ENCODE results near the gene KRR1. TPM values are rescaled to one million over a fixed set of nuclear protein-coding genes. Genes with fewer than 3 reads are reported as not detected.

Gene KRR1
- polyA plus RNA-seq = 10 to 100 TPM; 22.1 to 67.2 (median 51.8) TPM

DNA sequence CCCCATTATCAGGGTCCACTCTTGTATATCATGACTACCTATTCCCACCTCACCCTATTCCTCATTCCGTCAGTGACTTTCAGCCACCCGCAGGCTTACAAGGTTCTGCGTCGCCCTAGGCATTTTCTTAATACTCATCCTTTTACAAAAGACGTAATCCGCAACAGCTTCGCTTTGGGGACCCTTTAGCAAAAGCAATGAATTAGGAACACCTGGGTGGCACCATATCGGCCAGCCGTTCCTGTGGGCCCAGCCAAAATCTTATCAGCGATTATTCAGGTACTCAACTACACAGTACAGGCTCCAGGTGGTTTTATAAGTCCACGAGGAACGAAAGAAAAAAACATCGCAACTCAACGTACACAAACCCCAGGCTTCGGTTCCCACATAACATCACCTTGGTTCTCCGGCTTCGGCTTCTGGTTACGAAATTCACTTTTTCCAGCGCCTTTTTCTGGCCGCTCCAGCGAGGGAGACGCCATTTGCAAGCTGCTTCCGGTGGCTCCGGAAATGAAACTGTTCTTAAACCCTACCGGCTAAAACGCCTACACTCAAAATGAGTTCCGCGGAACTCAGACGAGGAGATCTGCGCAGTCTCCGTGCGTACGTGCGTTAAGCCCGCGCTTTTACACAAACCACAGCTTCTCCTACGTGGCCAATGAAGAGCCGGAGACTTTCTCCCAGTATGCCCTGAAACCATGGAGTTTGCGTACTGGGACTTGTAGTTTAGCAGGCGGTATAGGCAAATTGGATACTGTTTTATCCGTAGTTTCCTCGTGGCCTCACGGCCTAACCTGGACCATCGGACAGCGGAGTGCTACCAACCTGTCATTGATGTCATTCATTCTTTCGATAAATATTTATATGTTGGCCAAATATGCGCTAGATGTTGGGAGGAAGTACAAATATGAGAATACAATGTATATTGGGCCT, at the start of gene KRR1:
TSS of gene KRR1 (minus strand) at position 494 of the 933 bp plus-strand sequence. CDS start at position 482, 12 bp downstream.
- H3K27me3 Mint-ChIP-seq (ENCODE audit: low read depth in 3 of 3) = peaks cover 2 to 7% (median 5%) of the 10 kb centered on the region in 3 donors
- H3K36me3 Mint-ChIP-seq = peaks cover 0 to 4% (median 0%) of the 10 kb centered on the region in 3 donors
- DNase-seq = peak; percentile 86 to 90 (median 88)
- H3K4me3 Mint-ChIP-seq = peak within 1 kb of the TSS; percentile 97 to 100 (median 98)
- no peaks in the 10 kb centered on the region for H3K9me3 Mint-ChIP-seq
- peak within 1 kb of the TSS; percentile 96 to 99 (median 98) for H3K27ac Mint-ChIP-seq
- peaks cover 25 to 47% of the 10 kb centered on the region in 2 donors for H3K4me1 Mint-ChIP-seq

DNA sequence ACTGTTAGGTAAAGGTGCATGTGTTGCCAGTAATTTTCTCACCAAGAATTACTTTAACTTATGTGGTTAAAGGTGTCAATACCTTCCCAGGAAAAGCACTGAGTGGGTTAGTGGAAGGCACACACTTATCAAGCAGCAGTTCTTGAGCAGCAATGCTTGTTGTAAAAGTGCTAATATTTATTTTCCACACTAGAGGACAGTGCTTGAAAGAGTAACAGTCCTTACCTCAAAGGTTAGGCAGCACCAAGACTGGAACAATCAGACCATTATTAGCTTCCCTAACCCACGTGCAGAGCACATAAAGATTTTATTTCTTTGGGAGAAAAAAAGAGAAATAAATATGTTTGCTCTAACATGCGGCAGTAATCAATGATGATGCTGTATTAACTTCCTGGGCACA, 48.8 kb upstream of the KRR1 start:
- no peaks in the 10 kb centered on the region for H3K4me1 Mint-ChIP-seq
- H3K4me3 Mint-ChIP-seq = no peak overlapping the region
- no peak for DNase-seq
- H3K27me3 Mint-ChIP-seq (ENCODE audit: low read depth in 3 of 3) = peaks cover 5 to 8% (median 7%) of the 10 kb centered on the region in 3 donors
- H3K36me3 Mint-ChIP-seq = no peaks in the 10 kb centered on the region
- H3K27ac Mint-ChIP-seq = no peak overlapping the region
- no peaks in the 10 kb centered on the region for H3K9me3 Mint-ChIP-seq

GRCh38 chr12:75558287-75558686, 46.9 kb upstream of the KRR1 start:
- no peak overlapping the region for H3K4me3 Mint-ChIP-seq
- H3K36me3 Mint-ChIP-seq = no peaks in the 10 kb centered on the region
- no peak for DNase-seq
- H3K27ac Mint-ChIP-seq = no peak overlapping the region
- H3K4me1 Mint-ChIP-seq = no peaks in the 10 kb centered on the region
- peaks cover 5 to 8% (median 7%) of the 10 kb centered on the region in 3 donors for H3K27me3 Mint-ChIP-seq (ENCODE audit: low read depth in 3 of 3)
- no peaks in the 10 kb centered on the region for H3K9me3 Mint-ChIP-seq

DNA sequence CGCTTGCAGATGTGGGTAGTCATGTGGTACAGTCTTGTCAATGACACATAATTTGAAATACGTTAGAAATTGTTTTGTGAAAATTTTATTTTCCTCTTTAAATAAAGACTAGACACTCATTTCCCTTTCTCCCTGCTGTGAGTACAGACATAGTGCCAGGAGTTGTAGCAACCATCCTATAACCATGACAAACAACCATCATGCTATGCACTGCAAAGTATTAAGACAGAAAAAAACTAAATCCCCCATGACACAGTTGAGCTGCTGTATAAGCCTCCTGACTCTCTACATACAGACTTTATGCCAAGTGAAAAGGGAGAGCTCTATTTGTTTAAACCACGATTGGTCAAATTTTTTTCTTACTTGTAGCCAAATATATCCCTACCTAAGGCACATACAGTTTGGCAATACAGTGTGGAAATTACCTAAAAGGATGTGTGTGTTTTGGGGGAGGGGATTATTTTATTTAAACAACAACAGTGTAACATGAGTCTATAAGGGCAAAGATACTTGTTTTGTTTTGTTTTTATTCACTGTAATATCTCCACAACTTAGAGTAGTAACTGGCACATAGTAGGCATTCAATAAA, 45.0 kb upstream of the KRR1 start:
- Mint-ChIP-seq H3K27ac (no peak overlapping the region), H3K4me1 (no peaks in the 10 kb centered on the region), H3K36me3 (no peaks in the 10 kb centered on the region), H3K27me3 (ENCODE audit: low read depth in 3 of 3) (peaks cover 5 to 6% (median 6%) of the 10 kb centered on the region in 3 donors), H3K4me3 (no peak overlapping the region), H3K9me3 (no peaks in the 10 kb centered on the region)
- DNase-seq = no peak

GRCh38 chr12:75554556-75554880, 43.1 kb upstream of the KRR1 start:
- H3K9me3 Mint-ChIP-seq = no peaks in the 10 kb centered on the region
- no peak for DNase-seq

DNA sequence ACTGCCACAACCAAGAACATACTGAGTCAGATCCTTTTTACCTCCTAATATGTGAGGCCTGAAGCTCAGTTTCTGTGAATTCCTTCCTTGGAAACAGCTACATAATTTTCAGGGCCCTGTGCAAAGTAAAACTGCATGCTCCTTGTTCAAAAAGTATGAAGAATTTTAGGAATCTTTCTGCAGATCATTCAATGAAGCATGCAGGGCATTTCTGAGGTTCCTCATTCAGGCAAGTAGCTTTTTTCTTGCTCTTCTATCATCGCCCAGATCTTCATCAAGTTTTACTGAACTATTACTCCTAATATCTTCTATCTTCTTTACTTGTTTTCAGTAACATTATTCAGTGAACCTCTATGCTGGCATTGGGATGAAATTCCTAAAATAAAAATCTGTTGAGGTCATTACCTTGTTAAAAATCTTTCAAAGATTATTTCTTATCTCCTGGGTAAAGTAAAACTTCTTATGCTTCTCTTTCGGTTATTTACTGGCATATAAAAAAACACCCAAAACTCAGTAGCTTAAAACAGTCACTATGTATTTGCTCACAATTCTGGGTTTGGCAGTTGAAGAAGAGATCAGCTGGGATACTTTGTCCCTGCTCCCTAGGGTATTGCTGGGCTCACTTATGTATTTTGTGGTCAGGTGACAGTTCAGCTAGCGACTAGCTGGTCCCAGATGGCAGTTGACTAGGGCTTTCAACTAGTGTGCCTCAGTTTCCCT, 42.6 kb upstream of the KRR1 start:
- Mint-ChIP-seq H3K4me3 (no peak overlapping the region), H3K4me1 (no peaks in the 10 kb centered on the region), H3K27me3 (ENCODE audit: low read depth in 3 of 3) (peaks cover 1 to 5% (median 2%) of the 10 kb centered on the region in 3 donors), H3K27ac (no peak overlapping the region), H3K9me3 (no peaks in the 10 kb centered on the region), H3K36me3 (no peaks in the 10 kb centered on the region)
- no peak for DNase-seq

More at GRCh38 chr12:75554556-75554880, 43.1 kb upstream of the KRR1 start:
- Mint-ChIP-seq H3K27ac (no peak overlapping the region), H3K36me3 (no peaks in the 10 kb centered on the region), H3K4me3 (no peak overlapping the region), H3K27me3 (ENCODE audit: low read depth in 3 of 3) (peaks cover 1 to 8% (median 2%) of the 10 kb centered on the region in 3 donors), H3K4me1 (no peaks in the 10 kb centered on the region)

- no peaks in the 10 kb centered on the region for H3K9me3 Mint-ChIP-seq
- no peak overlapping the region for H3K4me3 Mint-ChIP-seq
- no peaks in the 10 kb centered on the region for H3K36me3 Mint-ChIP-seq
- no peak overlapping the region for H3K27ac Mint-ChIP-seq
- peaks cover 1 to 7% (median 2%) of the 10 kb centered on the region in 3 donors for H3K27me3 Mint-ChIP-seq (ENCODE audit: low read depth in 3 of 3)
- H3K4me1 Mint-ChIP-seq = no peaks in the 10 kb centered on the region
- DNase-seq = no peak
Measured at GRCh38 chr12:75553398-75553797, 42.0 kb upstream of the KRR1 start.

- no peaks in the 10 kb centered on the region for H3K9me3 Mint-ChIP-seq
- H3K27ac Mint-ChIP-seq = no peak overlapping the region
- DNase-seq = no peak
- no peaks in the 10 kb centered on the region for H3K36me3 Mint-ChIP-seq
- peaks cover 0 to 9% (median 5%) of the 10 kb centered on the region in 3 donors for H3K27me3 Mint-ChIP-seq (ENCODE audit: low read depth in 3 of 3)
- H3K4me1 Mint-ChIP-seq = no peaks in the 10 kb centered on the region
- no peak overlapping the region for H3K4me3 Mint-ChIP-seq
Measured at GRCh38 chr12:75551477-75551876, 40.1 kb upstream of the KRR1 start.

GRCh38 chr12:75550401-75551240, 39.2 kb upstream of the KRR1 start:
- no peak for DNase-seq
- Mint-ChIP-seq H3K27ac (no peak overlapping the region), H3K9me3 (no peaks in the 10 kb centered on the region), H3K36me3 (no peaks in the 10 kb centered on the region), H3K27me3 (ENCODE audit: low read depth in 3 of 3) (peaks cover 0 to 8% (median 7%) of the 10 kb centered on the region in 3 donors), H3K4me3 (no peak overlapping the region), H3K4me1 (no peaks in the 10 kb centered on the region)

GRCh38 chr12:75549989-75550388, 38.6 kb upstream of the KRR1 start:
- H3K36me3 Mint-ChIP-seq = no peaks in the 10 kb centered on the region
- no peak overlapping the region for H3K27ac Mint-ChIP-seq
- no peaks in the 10 kb centered on the region for H3K9me3 Mint-ChIP-seq
- no peaks in the 10 kb centered on the region for H3K4me1 Mint-ChIP-seq
- H3K27me3 Mint-ChIP-seq (ENCODE audit: low read depth in 3 of 3) = peaks cover 0 to 8% (median 7%) of the 10 kb centered on the region in 3 donors
- H3K4me3 Mint-ChIP-seq = no peak overlapping the region
- DNase-seq = no peak

DNA sequence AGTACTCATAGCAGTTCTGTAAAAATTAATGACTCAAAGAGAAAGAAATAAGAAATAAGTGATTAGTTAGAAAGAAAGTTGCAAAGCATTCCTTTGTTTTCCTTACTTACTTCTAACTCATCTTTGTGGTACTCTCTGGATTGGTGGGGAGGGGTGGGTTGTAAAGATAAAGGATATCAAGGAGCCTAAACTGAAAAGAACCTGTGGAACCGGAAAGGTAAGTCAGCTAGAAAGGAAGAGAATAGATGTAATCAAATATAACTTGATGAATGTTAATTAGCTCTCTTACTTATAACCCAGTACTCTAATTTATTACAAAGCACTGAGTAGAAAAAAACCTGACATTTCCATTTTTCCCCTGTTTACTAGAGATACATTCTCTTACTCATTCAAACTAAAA, 37.5 kb upstream of the KRR1 start:
- no peak overlapping the region for H3K4me3 Mint-ChIP-seq
- peaks cover 0 to 10% (median 7%) of the 10 kb centered on the region in 3 donors for H3K27me3 Mint-ChIP-seq (ENCODE audit: low read depth in 3 of 3)
- H3K36me3 Mint-ChIP-seq = no peaks in the 10 kb centered on the region

DNA sequence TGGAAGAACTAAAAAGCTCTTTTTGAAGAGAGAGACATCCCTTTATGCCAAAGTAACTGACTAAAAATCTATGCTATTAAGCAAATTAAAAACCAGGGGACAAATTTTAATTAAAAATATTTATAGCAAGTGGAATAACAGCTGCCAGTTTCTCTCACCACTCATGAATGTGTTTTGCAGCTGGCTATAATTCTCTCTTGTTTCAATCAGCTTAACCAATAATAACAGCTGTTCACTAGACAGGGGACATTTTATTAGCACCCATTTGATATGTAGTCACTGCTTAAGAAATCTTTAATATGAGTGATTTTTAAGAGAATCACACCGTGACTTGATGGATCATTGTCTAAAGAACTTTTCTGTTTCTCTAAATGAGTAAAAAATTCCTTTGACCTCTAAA, 34.2 kb upstream of the KRR1 start:
- no peak for DNase-seq
- Mint-ChIP-seq H3K27me3 (ENCODE audit: low read depth in 3 of 3) (peaks cover 0 to 10% (median 4%) of the 10 kb centered on the region in 3 donors), H3K36me3 (no peaks in the 10 kb centered on the region), H3K4me1 (no peaks in the 10 kb centered on the region), H3K9me3 (no peaks in the 10 kb centered on the region), H3K4me3 (no peak overlapping the region), H3K27ac (no peak overlapping the region)

More for the DNA sequence above, 37.5 kb upstream of the KRR1 start:
- Mint-ChIP-seq H3K27ac (no peak overlapping the region), H3K4me1 (no peaks in the 10 kb centered on the region), H3K9me3 (no peaks in the 10 kb centered on the region)
- no peak for DNase-seq

DNA sequence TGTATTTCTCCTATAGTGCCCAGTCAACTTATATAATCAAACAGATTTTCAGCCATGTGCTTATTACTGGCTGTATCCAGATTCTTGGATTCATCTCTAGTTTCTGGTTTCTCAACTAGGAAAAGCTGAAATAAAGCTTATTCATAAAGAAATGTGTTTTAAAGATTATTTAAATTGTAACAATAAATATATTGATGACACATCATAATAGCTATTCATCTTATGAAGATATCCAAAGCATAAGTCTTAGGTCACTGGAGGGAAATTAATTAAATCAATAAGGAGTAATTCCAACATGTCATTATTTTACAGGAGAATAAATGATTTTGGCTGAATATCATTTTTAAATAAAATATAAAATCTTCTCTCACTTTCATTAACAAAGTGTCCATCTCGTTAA, 32.1 kb upstream of the KRR1 start:
- H3K9me3 Mint-ChIP-seq = no peaks in the 10 kb centered on the region
- H3K4me3 Mint-ChIP-seq = no peak overlapping the region
- no peaks in the 10 kb centered on the region for H3K36me3 Mint-ChIP-seq
- no peak overlapping the region for H3K27ac Mint-ChIP-seq
- peaks cover 0 to 11% (median 7%) of the 10 kb centered on the region in 3 donors for H3K27me3 Mint-ChIP-seq (ENCODE audit: low read depth in 3 of 3)
- H3K4me1 Mint-ChIP-seq = no peaks in the 10 kb centered on the region
- no peak for DNase-seq

Data from immature natural killer cell (primary cell).